SKM-1 treated with dmso at 0.1 percent for 144 hours (cell line): ENCODE results near the gene QRICH1.
"Not testable (repeated sequence)": the region's sequence is repeated elsewhere in the genome, so short reads cannot be mapped to it uniquely, and the experiment has no call there.

Experiments used
- DNase-seq: peaks from one replicate; lab custom pipeline; 2025; ENCODE audit not compliant: unreplicated experiment; lab: John Stamatoyannopoulos, UW

QRICH1 gene

DNA sequence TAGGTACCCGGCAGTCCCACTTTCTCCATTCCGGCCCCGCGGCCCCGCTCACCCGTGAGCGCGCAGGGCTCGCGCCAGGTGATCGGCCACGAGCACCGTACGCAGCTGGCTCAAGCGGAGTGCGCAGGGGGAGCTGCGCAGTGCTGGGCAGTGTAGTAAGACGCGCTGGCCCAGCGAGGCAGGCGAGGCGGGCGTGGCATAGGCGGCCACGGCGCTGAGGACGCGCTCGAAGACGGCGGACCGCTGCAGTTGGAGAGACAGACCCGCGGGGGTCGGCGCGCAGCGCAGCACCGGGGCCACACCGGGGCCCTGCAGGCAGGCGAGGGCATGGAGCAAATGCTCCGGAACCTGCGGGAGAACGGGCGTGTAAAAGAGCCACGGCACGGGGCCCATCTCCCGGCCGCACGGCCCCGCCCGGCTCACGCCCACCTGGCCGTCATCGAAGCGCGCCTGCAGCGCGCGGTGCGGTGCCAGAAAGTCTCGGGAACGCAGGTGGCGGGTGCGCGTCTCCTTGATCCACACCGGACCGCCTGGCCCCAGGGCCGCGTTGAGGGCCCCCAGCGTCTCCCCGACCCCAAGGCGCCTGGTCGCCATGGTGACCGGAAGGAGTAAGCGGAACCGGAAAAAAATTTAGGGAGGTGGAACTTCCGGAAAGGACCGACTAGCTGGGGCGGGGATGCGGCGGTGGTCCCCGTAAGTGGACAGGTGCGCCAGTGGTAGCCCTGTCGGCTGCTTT lies 75.7 kb downstream of the QRICH1 start, which contains the start of gene DALRD3:
DALRD3 (minus strand) TSS at position 610 of the 736 bp plus-strand sequence; CDS start at position 594, 16 bp downstream.
- peak; percentile 64 for DNase-seq

DNA sequence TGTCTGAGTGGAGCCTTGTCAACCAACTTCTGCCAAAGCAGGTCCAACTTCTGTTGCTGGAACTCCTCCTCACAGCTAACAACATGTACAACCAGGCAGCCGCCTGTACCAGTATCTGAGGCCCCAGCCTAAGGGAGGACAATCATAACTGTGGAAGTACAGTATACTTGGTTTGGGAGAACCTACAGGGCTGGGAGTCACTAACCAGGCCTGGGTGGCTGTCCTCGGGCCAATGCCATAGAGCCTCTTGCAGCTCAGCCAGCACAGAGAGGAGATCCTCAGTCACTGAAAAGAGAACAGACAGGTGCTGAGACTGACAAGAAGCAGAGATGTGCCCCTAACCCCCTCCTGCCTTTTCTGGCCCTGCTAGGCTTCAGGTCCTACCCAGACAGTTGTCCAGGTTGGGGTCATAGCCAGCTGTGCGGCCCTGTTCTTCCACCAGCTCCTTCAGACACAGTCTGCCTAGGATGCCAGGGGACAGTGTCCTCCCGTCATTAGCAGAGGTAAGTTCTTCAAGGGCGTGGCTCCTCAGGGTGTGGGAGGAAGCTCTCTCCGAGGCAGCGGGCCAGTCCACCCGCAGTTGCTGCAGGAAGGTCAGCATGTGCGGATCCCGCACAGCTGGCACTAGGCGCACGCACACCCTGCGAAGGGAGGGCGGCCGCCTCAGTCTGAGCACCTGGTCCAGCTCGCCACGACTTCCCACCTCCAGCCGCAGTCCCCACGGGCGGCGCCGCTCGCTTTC lies 76.5 kb downstream of the QRICH1 start:
- no peak for DNase-seq

DNA sequence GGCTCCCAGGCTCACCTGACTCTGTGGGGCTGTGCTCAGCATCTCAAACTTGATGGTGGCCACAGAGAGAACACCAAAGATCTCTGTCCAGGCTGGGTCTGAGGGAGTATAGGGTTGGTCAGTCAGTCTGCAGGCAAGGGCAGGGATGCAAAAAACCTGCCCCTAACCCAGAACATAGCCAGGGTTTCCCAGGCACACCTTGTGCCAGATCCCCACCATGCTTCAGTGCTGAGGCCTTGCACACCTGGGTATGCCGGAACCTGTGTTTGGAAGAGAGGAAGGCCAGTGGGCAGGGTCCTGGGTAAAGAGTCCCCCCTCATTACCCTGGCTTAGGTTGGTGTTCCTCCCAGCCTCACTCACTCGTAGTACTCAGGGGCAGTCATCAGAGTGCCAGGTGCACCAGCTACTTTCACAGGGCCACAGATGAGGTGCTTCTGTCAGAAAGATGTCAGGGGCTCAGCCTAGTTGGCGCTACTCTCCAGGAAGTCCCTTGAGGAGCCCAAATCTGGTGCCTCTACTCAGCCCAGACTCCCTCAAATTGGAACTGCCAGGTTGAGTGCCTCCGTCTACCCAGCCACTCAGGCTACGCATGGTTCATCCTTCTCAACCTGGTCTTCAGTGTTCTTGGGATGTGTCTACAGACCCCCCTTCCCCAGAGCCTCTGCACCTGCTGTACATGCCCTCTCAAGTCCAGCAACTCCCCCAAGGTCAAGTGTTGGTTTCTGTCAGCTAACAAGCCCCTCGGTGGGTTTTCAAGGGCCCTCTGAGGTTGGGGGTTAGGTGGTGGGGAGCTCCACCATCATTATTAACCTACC lies 77.2 kb downstream of the QRICH1 start:
- DNase-seq = no peak

DNA sequence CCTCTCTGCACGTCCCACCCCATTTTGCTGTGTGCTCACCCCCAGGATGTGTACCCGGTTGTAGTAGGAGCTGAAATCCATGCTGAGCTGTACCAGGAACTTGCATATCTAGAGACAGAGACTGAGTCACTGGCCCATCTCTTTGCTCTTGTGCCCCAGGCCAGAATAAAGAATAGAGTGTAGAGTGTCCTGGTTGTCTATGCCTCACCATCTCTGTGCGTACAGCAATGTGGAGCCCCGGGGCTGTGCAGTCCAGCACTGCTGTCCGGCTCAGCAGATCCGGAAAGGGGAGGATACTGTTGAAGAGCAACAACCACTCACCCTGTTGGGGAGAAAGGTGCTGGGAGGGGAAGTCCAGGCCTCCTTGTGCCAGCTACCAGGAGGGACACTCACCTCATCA lies 78.1 kb downstream of the QRICH1 start:
- DNase-seq = no peak

DNA sequence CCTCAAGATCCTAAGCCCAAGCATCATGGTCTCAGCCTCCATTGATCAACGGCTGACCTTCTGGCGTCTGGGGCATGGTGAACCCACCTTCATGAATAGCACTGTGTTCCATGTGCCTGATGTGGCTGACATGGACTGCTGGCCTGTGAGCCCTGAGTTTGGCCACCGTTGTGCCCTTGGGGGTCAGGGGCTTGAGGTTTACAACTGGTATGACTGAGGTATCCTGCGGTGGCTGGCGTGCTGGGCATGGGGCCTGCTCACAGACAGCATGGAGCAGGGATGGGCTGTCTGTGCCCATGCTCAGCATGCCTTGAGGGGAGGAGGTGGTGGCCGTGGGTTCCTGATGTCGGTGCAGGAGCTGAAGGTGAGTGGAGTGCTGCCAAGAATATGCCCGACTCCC lies 78.8 kb downstream of the QRICH1 start:
- DNase-seq = no peak

DNA sequence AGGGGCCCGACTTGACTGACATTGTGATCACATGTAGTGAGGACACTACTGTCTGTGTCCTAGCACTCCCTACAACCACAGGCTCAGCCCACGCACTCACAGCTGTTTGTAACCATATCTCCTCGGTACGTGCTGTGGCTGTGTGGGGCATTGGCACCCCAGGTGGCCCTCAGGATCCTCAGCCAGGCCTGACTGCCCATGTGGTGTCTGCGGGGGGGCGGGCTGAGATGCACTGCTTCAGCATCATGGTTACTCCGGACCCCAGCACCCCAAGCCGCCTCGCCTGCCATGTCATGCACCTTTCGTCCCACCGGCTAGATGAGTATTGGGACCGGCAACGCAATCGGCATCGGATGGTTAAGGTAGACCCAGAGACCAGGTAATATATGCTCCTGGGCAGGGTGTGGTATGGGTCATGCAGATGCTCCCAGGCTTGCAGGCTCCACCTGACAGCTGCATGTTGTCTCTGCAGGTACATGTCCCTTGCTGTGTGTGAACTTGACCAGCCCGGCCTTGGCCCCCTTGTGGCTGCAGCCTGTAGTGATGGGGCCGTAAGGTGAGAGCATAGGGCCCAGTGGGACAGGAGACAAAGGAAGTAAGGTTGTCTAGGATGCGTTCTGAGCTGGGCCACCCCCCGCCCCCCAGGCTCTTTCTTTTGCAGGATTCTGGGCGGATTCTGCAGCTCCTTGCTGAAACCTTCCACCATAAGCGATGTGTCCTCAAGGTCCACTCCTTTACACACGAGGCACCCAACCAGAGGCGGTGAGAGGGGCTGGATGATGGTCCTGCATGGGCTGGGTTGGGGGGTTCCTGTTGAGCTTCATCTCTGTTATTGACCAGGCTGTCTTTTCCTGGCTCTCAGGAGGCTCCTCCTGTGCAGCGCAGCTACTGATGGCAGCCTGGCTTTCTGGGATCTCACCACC lies 79.9 kb downstream of the QRICH1 start:
- DNase-seq = peak; percentile 38

DNA sequence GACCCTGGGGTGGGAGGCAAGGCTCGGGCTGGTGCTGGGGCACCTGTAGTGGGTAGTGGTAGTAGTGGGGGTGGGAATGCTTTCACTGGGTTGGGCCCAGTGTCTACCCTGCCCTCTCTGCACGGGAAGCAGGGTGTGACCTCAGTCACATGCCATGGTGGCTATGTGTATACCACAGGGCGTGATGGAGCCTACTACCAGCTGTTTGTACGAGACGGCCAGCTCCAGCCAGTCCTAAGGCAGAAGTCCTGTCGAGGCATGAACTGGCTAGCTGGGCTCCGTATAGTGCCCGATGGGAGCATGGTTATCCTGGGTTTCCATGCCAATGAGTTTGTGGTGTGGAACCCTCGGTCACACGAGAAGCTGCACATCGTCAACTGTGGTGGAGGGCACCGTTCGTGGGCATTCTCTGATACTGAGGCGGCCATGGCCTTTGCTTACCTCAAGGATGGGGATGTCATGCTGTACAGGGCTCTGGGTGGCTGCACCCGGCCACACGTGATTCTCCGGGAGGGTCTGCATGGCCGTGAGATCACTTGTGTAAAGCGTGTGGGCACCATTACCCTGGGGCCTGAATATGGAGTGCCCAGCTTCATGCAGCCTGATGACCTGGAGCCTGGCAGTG lies 80.6 kb downstream of the QRICH1 start:
- DNase-seq = no peak

DNA sequence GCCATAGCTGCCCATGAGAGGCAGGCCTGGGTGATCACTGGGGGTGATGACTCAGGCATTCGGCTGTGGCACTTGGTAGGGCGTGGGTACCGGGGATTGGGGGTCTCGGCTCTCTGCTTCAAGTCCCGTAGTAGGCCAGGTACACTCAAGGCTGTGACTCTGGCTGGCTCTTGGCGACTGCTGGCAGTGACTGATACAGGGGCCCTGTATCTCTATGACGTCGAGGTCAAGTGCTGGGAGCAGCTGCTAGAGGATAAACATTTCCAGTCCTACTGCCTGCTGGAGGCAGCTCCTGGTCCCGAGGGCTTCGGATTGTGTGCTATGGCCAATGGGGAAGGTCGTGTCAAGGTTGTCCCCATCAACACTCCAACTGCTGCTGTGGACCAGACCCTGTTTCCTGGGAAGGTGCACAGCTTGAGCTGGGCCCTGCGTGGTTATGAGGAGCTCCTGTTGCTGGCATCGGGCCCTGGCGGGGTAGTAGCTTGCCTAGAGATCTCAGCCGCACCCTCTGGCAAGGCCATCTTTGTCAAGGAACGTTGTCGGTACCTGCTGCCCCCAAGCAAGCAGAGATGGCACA lies 81.3 kb downstream of the QRICH1 start:
- DNase-seq = no peak

DNA sequence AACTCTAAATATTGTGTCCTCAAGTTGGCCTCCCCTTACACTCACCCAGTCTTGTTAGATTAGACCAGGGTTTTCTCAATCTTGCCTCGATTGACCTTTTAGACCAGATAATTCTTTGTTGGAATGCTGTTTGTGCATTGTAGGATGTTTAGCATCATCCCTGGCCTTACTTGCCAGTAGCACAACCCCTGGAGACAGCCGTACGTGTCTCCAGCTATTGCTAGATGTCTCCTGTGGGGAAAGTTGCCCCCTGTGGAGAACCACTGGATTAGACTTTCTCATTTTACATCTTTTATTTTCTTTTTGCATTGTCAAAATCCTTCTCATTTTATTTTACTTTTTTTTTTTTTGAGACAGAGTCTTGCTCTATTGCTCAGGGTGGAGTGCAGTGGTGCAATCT lies 84.5 kb downstream of the QRICH1 start:
- DNase-seq = no peak

DNA sequence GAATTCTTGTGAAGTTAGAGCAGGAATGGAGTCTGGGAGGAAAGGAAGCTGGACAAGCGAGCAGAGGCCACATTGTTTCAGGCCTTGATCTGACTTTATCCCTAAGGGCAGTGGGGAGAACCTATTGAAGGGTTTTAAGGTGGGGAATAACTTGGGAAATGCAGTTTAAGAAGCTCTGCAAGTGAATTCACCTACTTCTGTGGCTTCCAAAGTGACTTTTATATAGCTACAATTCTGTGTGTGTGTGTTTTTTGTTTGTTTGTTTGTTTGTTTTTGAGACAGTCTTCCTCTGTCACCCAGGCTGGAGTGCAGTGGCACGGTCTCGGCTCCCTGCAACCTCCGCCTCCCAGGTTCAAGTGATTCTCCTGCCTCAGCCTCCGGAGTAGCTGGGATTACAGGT lies 85.2 kb downstream of the QRICH1 start:
- DNase-seq = not testable (repeated sequence)

DNA sequence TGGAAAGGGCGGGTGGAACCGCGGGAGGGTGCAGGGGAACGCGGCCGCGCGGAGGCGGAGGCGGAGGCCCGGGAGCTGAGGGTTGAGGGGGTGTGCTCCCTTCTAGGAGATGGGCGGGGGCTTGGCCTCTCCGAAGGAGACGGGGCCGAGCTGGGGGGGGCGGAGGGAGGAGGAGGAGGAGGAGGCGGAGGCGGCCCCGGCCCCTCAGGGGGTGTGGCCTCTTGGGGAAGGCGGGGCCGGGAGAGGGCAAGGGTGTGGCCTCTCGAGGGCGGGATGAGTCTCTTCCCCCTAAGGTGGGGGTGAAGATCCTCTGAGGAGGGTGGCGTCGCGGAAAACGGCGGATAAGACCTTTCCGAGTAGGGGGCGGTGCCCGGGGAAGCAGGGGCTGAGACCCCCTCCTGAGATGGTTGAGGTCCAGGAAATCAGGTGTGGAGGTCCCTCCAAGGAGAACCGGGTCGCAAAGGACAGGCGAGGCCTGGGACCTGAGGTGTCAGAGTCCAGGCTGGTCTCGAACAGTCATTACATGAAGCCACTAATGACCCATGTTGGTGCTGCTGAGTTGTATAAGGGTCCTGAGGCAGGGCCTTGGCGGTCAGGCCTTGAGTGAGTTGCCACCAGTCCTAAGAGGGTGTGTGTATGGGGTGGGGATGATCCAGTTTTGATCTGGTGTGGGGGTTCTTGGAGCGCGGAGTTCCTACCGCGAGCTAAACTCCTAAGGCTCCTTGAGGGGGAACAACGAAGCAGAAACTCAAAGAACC lies 85.9 kb downstream of the QRICH1 start:
- DNase-seq = peak; percentile 80

DNA sequence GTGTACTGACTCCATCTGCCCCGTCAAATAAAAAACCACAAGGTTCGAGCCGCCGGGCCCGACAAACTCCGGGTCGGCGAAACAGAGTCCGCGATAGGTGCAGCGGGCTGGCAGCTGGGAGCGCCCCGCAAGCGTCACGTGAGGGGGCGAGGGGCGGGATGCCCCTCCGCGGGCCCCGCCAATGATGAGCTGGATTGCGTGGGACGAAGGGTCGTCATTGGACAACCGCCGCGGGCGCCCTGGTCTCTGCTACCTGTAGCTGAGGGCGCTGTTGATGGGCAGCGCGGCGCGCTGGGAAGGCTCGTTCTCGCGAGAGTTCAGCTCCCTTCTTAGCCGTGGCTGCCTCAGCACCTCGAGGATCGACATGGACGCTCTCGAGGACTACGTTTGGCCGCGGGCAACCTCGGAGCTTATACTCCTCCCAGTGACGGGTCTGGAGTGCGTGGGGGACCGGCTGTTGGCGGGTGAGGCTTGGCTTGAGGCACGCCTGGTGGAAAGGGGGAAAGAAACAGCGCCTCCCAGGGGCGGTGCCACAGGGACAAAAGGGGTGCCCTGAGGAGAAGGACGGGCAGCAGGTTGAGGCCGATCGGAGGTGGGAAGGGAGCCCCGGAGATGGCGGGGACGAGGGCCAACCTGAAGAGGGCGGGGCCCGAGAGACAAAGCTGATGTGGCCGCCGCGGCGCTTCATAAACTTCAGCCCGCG lies 86.7 kb downstream of the QRICH1 start, which contains the start of gene WDR6:
WDR6 (plus strand) TSS at position 324 of the 703 bp plus-strand sequence; CDS start at position 365, 41 bp downstream.
- DNase-seq = peak; percentile 91

DNA sequence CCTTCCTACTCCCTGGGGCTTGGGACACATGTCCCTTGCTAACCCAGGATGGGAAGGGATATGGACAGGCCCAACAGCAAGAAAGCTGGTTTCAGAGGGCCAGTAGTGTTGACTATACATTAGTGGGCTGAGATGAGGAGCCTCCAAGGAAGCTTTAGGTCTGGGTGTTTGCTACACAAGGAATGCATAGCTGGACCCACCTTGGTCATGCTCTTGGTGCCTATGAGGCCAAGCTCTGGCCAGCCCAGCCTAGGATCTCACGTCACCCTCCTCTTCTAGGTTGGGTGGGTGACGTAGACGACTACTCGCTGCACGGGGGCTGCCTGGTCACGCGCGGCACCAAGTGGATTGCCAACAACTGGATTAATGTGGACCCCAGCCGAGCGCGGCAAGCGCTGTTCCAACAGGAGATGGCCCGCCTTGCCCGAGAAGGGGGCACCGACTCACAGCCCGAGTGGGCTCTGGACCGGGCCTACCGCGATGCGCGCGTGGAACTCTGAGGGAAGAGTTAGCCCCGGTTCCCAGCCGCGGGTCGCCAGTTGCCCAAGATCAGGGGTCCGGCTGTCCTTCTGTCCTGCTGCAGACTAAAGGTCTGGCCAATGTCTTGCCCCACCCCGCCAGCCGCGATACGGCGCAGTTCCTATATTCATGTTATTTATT lies 87.3 kb downstream of the QRICH1 start:
- DNase-seq = no peak

DNA sequence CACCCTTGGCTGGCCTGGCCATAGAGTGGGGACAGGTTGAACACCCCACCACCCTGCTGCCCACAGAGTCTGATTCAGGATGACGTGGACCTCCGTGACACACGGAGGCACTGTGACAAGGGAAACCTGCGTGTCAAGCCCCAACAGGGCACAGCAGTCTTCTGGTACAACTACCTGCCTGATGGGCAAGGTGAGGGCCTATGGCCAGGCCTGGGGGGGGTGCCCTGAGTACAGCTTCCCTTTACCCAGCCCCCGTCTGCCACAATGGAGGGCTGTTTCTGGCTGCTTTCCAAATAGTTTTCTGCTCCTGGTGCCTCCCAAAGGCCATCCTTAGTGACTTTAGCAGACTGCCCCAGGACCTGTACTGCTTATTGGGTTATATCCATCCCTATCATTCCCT lies 87.9 kb downstream of the QRICH1 start:
- DNase-seq = no peak

DNA sequence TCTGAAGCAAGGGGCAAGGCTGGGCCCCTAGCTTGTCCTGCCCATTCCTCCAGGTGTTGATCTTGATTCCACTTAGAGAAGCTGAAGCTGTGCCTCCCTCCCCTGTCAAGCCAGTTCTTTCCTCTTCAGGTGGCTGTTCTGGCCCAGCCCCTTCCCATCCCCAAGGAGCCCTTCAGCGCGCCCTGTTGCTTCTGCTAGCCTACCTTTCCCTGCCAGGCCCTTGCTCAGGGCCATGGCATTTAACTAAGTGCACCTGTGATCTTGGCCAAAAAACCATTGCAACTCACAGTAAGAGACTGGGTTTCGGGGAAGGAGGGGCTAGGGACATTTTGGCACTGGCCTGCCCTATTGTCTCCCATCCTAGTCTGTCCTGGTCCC lies 88.6 kb downstream of the QRICH1 start:
- DNase-seq = no peak

DNA sequence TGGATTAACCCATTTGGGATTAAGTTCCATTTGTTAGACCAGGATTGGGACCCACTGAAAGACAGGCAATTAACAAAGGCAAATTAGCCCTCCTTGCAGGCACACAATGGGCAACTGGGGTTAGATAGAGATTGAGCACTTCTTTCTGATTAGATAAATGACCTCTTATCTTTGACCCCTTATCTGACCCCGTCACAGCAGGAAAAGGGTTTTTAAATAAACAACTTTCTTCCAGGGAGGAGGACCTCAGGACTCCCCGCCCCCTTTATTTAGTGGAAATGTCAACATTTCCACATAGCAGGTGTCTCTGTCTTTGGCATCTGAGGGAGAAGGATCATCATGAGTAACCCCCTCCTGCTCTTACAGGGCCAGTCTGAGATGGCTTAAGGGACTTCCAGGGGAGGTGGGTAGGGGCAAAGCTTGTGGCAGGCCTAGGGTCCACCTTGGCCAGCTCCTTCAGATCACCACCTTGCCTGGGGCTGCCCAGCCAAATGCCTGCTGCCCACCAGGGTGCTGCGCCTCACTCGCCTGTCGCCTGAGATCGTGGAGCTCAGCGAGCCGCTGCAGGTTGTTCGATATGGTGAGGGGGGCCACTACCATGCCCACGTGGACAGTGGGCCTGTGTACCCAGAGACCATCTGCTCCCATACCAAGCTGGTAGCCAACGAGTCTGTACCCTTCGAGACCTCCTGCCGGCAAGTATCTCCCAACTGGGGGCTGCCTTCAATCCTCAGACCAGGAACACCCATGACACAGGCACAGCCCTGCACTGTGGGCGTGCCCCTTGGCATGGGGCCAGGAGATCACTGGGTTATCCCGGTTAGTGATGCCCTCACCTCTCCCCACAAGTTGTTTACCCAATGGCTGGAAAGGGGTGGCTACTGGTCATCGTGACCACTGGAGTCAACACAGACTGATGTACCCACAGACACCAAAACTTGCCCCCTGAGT lies 89.2 kb downstream of the QRICH1 start:
- no peak for DNase-seq

DNA sequence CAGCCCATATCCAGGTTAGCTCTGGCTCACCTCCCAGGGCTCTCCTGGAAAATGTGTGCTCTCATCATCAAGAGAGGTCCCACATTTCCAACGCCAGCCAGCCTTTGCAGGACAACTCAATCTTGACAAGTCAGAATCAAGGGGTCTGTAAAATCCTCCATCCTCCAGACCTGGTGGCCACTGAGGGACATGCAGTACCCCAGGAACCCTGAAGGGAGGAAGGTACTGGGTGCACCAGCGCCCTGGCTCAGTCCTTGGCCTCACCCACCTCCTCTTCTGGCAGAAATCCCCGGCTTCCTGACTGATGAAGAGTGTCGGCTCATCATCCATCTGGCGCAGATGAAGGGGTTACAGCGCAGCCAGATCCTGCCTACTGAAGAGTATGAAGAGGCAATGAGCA lies 92.7 kb downstream of the QRICH1 start:
- DNase-seq = no peak
